Neural cell (in vitro differentiated cells): Measurements from ENCODE around the gene PPARG. TPM values are rescaled to one million over a fixed set of nuclear protein-coding genes. Genes with fewer than 3 reads are reported as not detected.
"Not testable (repeated sequence)": the region's sequence is repeated elsewhere in the genome, so short reads cannot be mapped to it uniquely, and the experiment has no call there.

Experiments
- H2AFZ ChIP-seq: fragments of 200-600, 300-800 bp; sonication (generic), shearing (Covaris generic); 2 replicates; pipeline ENCODE4 v1.6.0; 2014; ENCODE audit warnings: low read depth, mild to moderate bottlenecking, antibody characterized with exemption, low read length, moderate library complexity
- H3F3A ChIP-seq: fragments of 200-600 bp; shearing (Covaris generic); 2 replicates; pipeline ENCODE4 v1.6.1; 2016; ENCODE audit warnings: mild to moderate bottlenecking, moderate library complexity, mixed read lengths, antibody characterized with exemption, low read length; ENCODE audit not compliant: insufficient read depth, poor library complexity, severe bottlenecking
- H3K27ac ChIP-seq: fragments of 200-600, 300-800 bp; sonication (generic), shearing (Covaris generic); 2 replicates; pipeline ENCODE4 v1.5.1; 2014; ENCODE audit warnings: mild to moderate bottlenecking, low read length, moderate library complexity
- H3K27me3 ChIP-seq: fragments of 300-800, 200-600 bp; sonication (generic), shearing (Covaris generic); 2 replicates; pipeline ENCODE4 v1.6.0; 2014; ENCODE audit warnings: mild to moderate bottlenecking, low read depth, low read length, moderate library complexity; ENCODE audit not compliant: insufficient read depth
- H3K36me3 ChIP-seq: fragments of 300-800, 200-600 bp; sonication (generic), shearing (Covaris generic); 2 replicates; pipeline ENCODE4 v1.5.1; 2014; ENCODE audit warnings: mild to moderate bottlenecking, antibody characterized with exemption, low read length, moderate library complexity; ENCODE audit not compliant: insufficient read depth
- H3K4me2 ChIP-seq: fragments of 300-800, 200-600 bp; sonication (generic), shearing (Covaris generic); 2 replicates; pipeline ENCODE4 v1.6.0; 2014; ENCODE audit warnings: mild to moderate bottlenecking, low read length
- H3K4me3 ChIP-seq: fragments of 300-800, 200-600 bp; sonication (generic), shearing (Covaris generic); 2 replicates; pipeline ENCODE4 v1.5.1; 2014; ENCODE audit warnings: mild to moderate bottlenecking, low read length, moderate library complexity
- H3K79me2 ChIP-seq: fragments of 200-600 bp; shearing (Covaris generic); replicated peaks from 2 replicates; pipeline ENCODE4 v1.6.0; 2014; ENCODE audit warnings: mild to moderate bottlenecking, low read length, moderate library complexity; ENCODE audit not compliant: insufficient read depth
- H3K9ac ChIP-seq: fragments of 300-800, 200-600 bp; sonication (generic), shearing (Covaris generic); 2 replicates; pipeline ENCODE4 v1.6.1; 2016; ENCODE audit warnings: mild to moderate bottlenecking, low read length, mixed read lengths
- H3K9me2 ChIP-seq: fragments of 200-600 bp; shearing (Covaris generic); 2 replicates; pipeline ENCODE4 v1.6.1; 2016; ENCODE audit warnings: mild to moderate bottlenecking, low read length, mixed read lengths; ENCODE audit not compliant: insufficient read depth
- H3K9me3 ChIP-seq: fragments of 200-600, 300-800 bp; sonication (generic), shearing (Covaris generic); 2 replicates; pipeline ENCODE4 v1.6.1; 2016; ENCODE audit warnings: mild to moderate bottlenecking, mixed run types, low read length, moderate library complexity, mixed read lengths
- H4K20me1 ChIP-seq: fragments of 200-600 bp; shearing (Covaris generic); 2 replicates; pipeline ENCODE4 v1.6.1; 2016; ENCODE audit warnings: mild to moderate bottlenecking, mixed run types; ENCODE audit not compliant: insufficient read depth
- EP300 ChIP-seq: fragments of 450-650 bp; conservative IDR thresholded peaks from 2 replicates; pipeline ENCODE4 v1.6.1; 2014; ENCODE audit warnings: antibody characterized with exemption, mild to moderate bottlenecking, moderate library complexity; ENCODE audit not compliant: poor library complexity, severe bottlenecking
- EZH2 ChIP-seq: fragments of 200-600, 300-800 bp; shearing (Covaris generic), sonication (generic); IDR thresholded peaks from 2 replicates; pipeline ENCODE4 v1.6.1; 2014; ENCODE audit warnings: antibody characterized with exemption, low read length, borderline replicate concordance, mild to moderate bottlenecking; ENCODE audit not compliant: insufficient read depth, poor library complexity, severe bottlenecking
- MXI1 ChIP-seq: fragments of 450-650 bp; conservative IDR thresholded peaks from 2 replicates; pipeline ENCODE4 v1.6.1; 2014; ENCODE audit warnings: antibody characterized with exemption, mild to moderate bottlenecking; ENCODE audit not compliant: poor library complexity, severe bottlenecking
- POLR2AphosphoS5 ChIP-seq: IDR thresholded peaks from 2 replicates; pipeline ENCODE4 v1.6.1; 2012
- RAD21 ChIP-seq: fragments of 450-650 bp; conservative IDR thresholded peaks from 2 replicates; pipeline ENCODE4 v1.6.1; 2014; ENCODE audit warnings: antibody characterized with exemption, mild to moderate bottlenecking, moderate library complexity
- REST ChIP-seq: IDR thresholded peaks from 2 replicates; pipeline ENCODE4 v1.6.1; 2012; ENCODE audit warnings: borderline replicate concordance
- SMC3 ChIP-seq: fragments of 450-650 bp; conservative IDR thresholded peaks from 2 replicates; pipeline ENCODE4 v1.6.1; 2014; ENCODE audit warnings: antibody characterized with exemption, mild to moderate bottlenecking, moderate library complexity; ENCODE audit not compliant: poor library complexity
- TAF1 ChIP-seq: IDR thresholded peaks from 2 replicates; pipeline ENCODE4 v1.6.1; 2012; ENCODE audit warnings: low read depth
- polyA plus RNA-seq: library from polyadenylated mRNA; depleted of rRNA; stranded (reverse); fragments of >200 nt; gene quantifications from 2 replicates; pipeline ENCODE4 v1.2.3, GENCODE V29; 2014
- TF ChIP-seq, protein P1 (sequence below): fragments of 450-650 bp; IDR thresholded peaks from 2 replicates; pipeline ENCODE4 v1.5.1; 2014; ENCODE audit warnings: antibody characterized with exemption, mild to moderate bottlenecking, moderate library complexity; ENCODE audit not compliant: poor library complexity, severe bottlenecking

The PPARG gene
- polyA plus RNA-seq, 1 donor from 2014 or later: 0.35 TPM

DNA sequence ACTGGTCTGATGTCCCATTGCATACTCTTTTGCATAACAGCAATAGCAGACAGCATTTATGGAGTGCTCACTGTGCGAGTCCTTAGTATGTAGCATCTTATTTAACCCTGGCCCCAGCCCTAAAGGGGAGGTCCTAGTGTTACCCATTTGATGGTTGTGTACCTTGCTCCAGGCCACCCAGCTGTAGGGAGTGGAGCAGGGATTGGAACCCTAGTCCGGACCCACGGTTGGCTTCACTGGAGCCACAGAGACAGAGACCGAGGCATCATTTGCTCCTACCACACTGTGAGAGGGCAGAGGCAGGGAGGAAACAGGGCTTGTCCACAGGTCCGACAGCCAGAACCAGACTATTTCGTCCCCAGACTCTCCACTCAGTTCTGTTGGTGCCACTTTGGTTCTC, 179.4 kb downstream of the PPARG start:
- Histone ChIP-seq H3K27me3 (no peaks in the 10 kb centered on the region), H3K9ac (no peak overlapping the region), H3K4me3 (no peak overlapping the region), H3K36me3 (no peaks in the 10 kb centered on the region), H2AFZ (no peak overlapping the region), H3K9me2 (no peaks in the 10 kb centered on the region), H3K27ac (no peak overlapping the region), H3F3A (no peaks in the 10 kb centered on the region), H3K79me2 (no peaks in the 10 kb centered on the region), H3K9me3 (no peaks in the 10 kb centered on the region), H3K4me2 (no peak overlapping the region), H4K20me1 (no peaks in the 10 kb centered on the region)
- TF ChIP-seq SMC3 (no peak), RAD21 (no peak), EZH2 (no peak), TAF1 (no peak), EP300 (no peak), POLR2AphosphoS5 (no peak), MXI1 (no peak), REST (no peak)
- TF ChIP-seq, protein P1, sequence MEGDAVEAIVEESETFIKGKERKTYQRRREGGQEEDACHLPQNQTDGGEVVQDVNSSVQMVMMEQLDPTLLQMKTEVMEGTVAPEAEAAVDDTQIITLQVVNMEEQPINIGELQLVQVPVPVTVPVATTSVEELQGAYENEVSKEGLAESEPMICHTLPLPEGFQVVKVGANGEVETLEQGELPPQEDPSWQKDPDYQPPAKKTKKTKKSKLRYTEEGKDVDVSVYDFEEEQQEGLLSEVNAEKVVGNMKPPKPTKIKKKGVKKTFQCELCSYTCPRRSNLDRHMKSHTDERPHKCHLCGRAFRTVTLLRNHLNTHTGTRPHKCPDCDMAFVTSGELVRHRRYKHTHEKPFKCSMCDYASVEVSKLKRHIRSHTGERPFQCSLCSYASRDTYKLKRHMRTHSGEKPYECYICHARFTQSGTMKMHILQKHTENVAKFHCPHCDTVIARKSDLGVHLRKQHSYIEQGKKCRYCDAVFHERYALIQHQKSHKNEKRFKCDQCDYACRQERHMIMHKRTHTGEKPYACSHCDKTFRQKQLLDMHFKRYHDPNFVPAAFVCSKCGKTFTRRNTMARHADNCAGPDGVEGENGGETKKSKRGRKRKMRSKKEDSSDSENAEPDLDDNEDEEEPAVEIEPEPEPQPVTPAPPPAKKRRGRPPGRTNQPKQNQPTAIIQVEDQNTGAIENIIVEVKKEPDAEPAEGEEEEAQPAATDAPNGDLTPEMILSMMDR: no peak

DNA sequence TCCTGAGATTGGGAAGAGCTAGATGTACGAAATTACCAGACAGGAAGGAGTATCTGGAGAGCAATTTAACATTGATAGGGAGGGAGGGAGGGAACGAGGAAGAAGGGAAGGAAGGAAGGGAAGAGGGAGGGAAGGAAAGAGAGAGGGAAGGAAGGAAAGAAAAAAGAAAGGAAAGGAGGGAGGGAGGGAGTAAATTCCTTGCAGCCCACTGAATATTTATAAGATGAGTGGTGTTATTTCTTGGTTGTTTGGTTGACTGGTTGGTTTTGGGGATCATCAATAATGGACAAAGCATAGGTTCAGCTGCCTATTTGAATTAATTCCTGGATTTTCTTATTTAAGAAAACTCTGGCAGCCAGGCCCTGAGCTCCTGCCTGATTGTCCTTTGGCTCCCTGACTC, 179.9 kb downstream of the PPARG start:
- H3K9me3 ChIP-seq: no peaks in the 10 kb centered on the region
- H3K27me3 ChIP-seq: no peaks in the 10 kb centered on the region
- H4K20me1 ChIP-seq: no peaks in the 10 kb centered on the region
- no peak overlapping the region for H3K4me3 ChIP-seq
- TF ChIP-seq TAF1: no peak
- no peak for TF ChIP-seq EZH2
- no peak for TF ChIP-seq RAD21
- TF ChIP-seq MXI1: no peak
- no peak for TF ChIP-seq EP300
- TF ChIP-seq REST: no peak
- TF ChIP-seq, protein P1: no peak
- no peak for TF ChIP-seq SMC3
- TF ChIP-seq POLR2AphosphoS5: no peak
- no peaks in the 10 kb centered on the region for H3F3A ChIP-seq
- no peaks in the 10 kb centered on the region for H3K79me2 ChIP-seq
- no peaks in the 10 kb centered on the region for H3K9me2 ChIP-seq
- no peaks in the 10 kb centered on the region for H3K36me3 ChIP-seq
- H2AFZ ChIP-seq: no peak overlapping the region
- H3K4me2 ChIP-seq: no peak overlapping the region
- no peak overlapping the region for H3K27ac ChIP-seq
- H3K9ac ChIP-seq: no peak overlapping the region

GRCh38 chr3:12469222-12469621, 180.4 kb downstream of the PPARG start:
- H3F3A ChIP-seq, H3K9me2 ChIP-seq, H3K27ac ChIP-seq, H3K79me2 ChIP-seq, H2AFZ ChIP-seq, H3K4me2 ChIP-seq, H3K9me3 ChIP-seq, H3K36me3 ChIP-seq, H3K4me3 ChIP-seq, H3K9ac ChIP-seq, H3K27me3 ChIP-seq, H4K20me1 ChIP-seq: not testable (repeated sequence)
